ENCODE measurements around the gene METTL1. TPM values are rescaled to one million over a fixed set of nuclear protein-coding genes. Genes with fewer than 3 reads are reported as not detected.

Gene METTL1
- total RNA-seq, 1 donor from 2014 or later, result 10.6 TPM

GRCh38 chr12:57806677-57807076 lies 34.8 kb upstream of the METTL1 start:
- Mint-ChIP-seq H3K9me3 (ENCODE audit: unreplicated experiment) (no peaks in the 10 kb centered on the region), H3K4me3 (ENCODE audit: unreplicated experiment) (no peak overlapping the region), H3K27ac (ENCODE audit: unreplicated experiment) (no peak overlapping the region), H3K27me3 (ENCODE audit: unreplicated experiment) (peaks cover 9% of the 10 kb centered on the region), H3K36me3 (ENCODE audit: low read depth, unreplicated experiment) (peaks cover 29% of the 10 kb centered on the region), H3K4me1 (ENCODE audit: unreplicated experiment) (no peaks in the 10 kb centered on the region)
- no peak for DNase-seq (ENCODE audit: low spot score)
- TF ChIP-seq CTCF (IDR thresholded peaks at IDR 0.05; ENCODE audit: unreplicated experiment), result no peak

- peak; percentile 71 for TF ChIP-seq CTCF (IDR thresholded peaks at IDR 0.05; ENCODE audit: unreplicated experiment)
- Mint-ChIP-seq H3K36me3 (ENCODE audit: low read depth, unreplicated experiment) (peaks cover 22% of the 10 kb centered on the region), H3K4me1 (ENCODE audit: unreplicated experiment) (no peaks in the 10 kb centered on the region), H3K27me3 (ENCODE audit: unreplicated experiment) (peaks cover 5% of the 10 kb centered on the region), H3K27ac (ENCODE audit: unreplicated experiment) (no peak overlapping the region), H3K9me3 (ENCODE audit: unreplicated experiment) (no peaks in the 10 kb centered on the region), H3K4me3 (ENCODE audit: unreplicated experiment) (no peak overlapping the region)
- DNase-seq (ENCODE audit: low spot score), result peak; percentile 60
Measured at GRCh38 chr12:57803319-57803893, 31.5 kb upstream of the METTL1 start.

GRCh38 chr12:57802607-57803006 lies 30.7 kb upstream of the METTL1 start:
- Mint-ChIP-seq H3K4me3 (ENCODE audit: unreplicated experiment) (no peak overlapping the region), H3K9me3 (ENCODE audit: unreplicated experiment) (no peaks in the 10 kb centered on the region), H3K4me1 (ENCODE audit: unreplicated experiment) (no peaks in the 10 kb centered on the region), H3K27me3 (ENCODE audit: unreplicated experiment) (peaks cover 2% of the 10 kb centered on the region), H3K36me3 (ENCODE audit: low read depth, unreplicated experiment) (peaks cover 17% of the 10 kb centered on the region), H3K27ac (ENCODE audit: unreplicated experiment) (no peak overlapping the region)
- TF ChIP-seq CTCF (IDR thresholded peaks at IDR 0.05; ENCODE audit: unreplicated experiment), result no peak
- DNase-seq (ENCODE audit: low spot score), result no peak

GRCh38 chr12:57800965-57801364 lies 29.1 kb upstream of the METTL1 start:
- no peak overlapping the region for H3K27ac Mint-ChIP-seq (ENCODE audit: unreplicated experiment)
- DNase-seq (ENCODE audit: low spot score), result no peak
- TF ChIP-seq CTCF (IDR thresholded peaks at IDR 0.05; ENCODE audit: unreplicated experiment), result no peak
- H3K27me3 Mint-ChIP-seq (ENCODE audit: unreplicated experiment), result peaks cover 2% of the 10 kb centered on the region
- peaks cover 21% of the 10 kb centered on the region for H3K36me3 Mint-ChIP-seq (ENCODE audit: low read depth, unreplicated experiment)
- H3K4me1 Mint-ChIP-seq (ENCODE audit: unreplicated experiment), result no peaks in the 10 kb centered on the region
- H3K9me3 Mint-ChIP-seq (ENCODE audit: unreplicated experiment), result no peaks in the 10 kb centered on the region
- no peak overlapping the region for H3K4me3 Mint-ChIP-seq (ENCODE audit: unreplicated experiment)

- no peak for DNase-seq (ENCODE audit: low spot score)
- TF ChIP-seq CTCF (IDR thresholded peaks at IDR 0.05; ENCODE audit: unreplicated experiment), result no peak
- Mint-ChIP-seq H3K27ac (ENCODE audit: unreplicated experiment) (no peak overlapping the region), H3K4me3 (ENCODE audit: unreplicated experiment) (no peak overlapping the region), H3K36me3 (ENCODE audit: low read depth, unreplicated experiment) (peaks cover 30% of the 10 kb centered on the region), H3K9me3 (ENCODE audit: unreplicated experiment) (no peaks in the 10 kb centered on the region), H3K4me1 (ENCODE audit: unreplicated experiment) (no peaks in the 10 kb centered on the region), H3K27me3 (ENCODE audit: unreplicated experiment) (no peaks in the 10 kb centered on the region)
Measured at GRCh38 chr12:57797933-57798332, 26.0 kb upstream of the METTL1 start.

Measured in endothelial cell (in vitro differentiated cells).